K562 (cell line): ENCODE data around the gene DOK1. TPM values are rescaled to one million over a fixed set of nuclear protein-coding genes. Genes with fewer than 3 reads are reported as not detected.

Source experiments
- ATAC-seq: fragments of 200-7000 bp; cut with Tn5 transposase; 3 replicates; pipeline ENCODE4 v1.9.1; 2020; ENCODE audit warnings: moderate library complexity
- BruUV-seq: library from RNA; stranded (reverse); fragments of 400-500 nt; replicated peaks from 2 replicates; lab custom pipeline; 2021; lab: Mats Ljungman, UMichigan
- CTCF ChIA-PET: fragments of 300-600 bp; formaldehyde crosslinking; extraction: SDS; loops from one replicate; lab custom pipeline; 2021; ENCODE audit warnings: low intra/inter-chr PET ratio; lab: Yijun Ruan, JAX
- POLR2A ChIA-PET: fragments of 300-600, 350-650 bp; sonication (Branson Sonifier 250); formaldehyde crosslinking; extraction: SDS; loops from one replicate; lab custom pipeline; 2021; ENCODE audit warnings: antibody characterized with exemption, inconsistent platforms; lab: Yijun Ruan, JAX
- DNase-seq, 4 experiments: peaks; one replicate each; pipeline versions ENCODE4 v3.0.0 to v3.0.0-alpha.2; 2011 to 2018; ENCODE audit warnings: low spot score in 3 of 4, mixed read lengths in 3 of 4; ENCODE audit errors: extremely low read depth in 1 of 4
- FAIRE-seq: peaks from 2 replicates; lab custom pipeline; 2011; peaks lifted over from hg19 to GRCh38; lab: Jason Lieb, UNC
- H2AFZ ChIP-seq: 2 replicates; pipeline ENCODE4 v1.6.0; 2011; ENCODE audit warnings: low read depth, low read length, control low read depth, inconsistent platforms
- H3K27ac ChIP-seq: fragments of 200-600 bp; 3 replicates; pipeline ENCODE4 v1.8.0; 2011; ENCODE audit warnings: low read depth, mild to moderate bottlenecking, control low read depth, inconsistent platforms, low read length, moderate library complexity, mixed read lengths; ENCODE audit errors: extremely low read depth
- H3K27me3 ChIP-seq, 2 experiments: fragments of 300-600 bp in 1 of 2; 2 replicates in 1 of 2; 3 replicates in 1 of 2; pipeline versions ENCODE4 v1.6.0 to v1.8.0; 2011; ENCODE audit warnings: inconsistent platforms in 2 of 2, low read length in 2 of 2, mild to moderate bottlenecking in 1 of 2, mixed read lengths in 1 of 2, moderate library complexity in 1 of 2; ENCODE audit not compliant: control insufficient read depth in 2 of 2, insufficient read depth in 2 of 2
- H3K36me3 ChIP-seq: fragments of 300-600 bp; 3 replicates; pipeline ENCODE4 v1.8.0; 2011; ENCODE audit warnings: mild to moderate bottlenecking, low read length, inconsistent platforms; ENCODE audit not compliant: control insufficient read depth, insufficient read depth
- H3K4me1 ChIP-seq, 2 experiments: fragments of 200-600 bp in 1 of 2; replicated peaks in 1 of 2; 2 replicates in 1 of 2; 3 replicates in 1 of 2; pipeline versions ENCODE4 v1.5.1 to v1.8.0; 2011; ENCODE audit warnings: inconsistent platforms in 2 of 2, low read length in 2 of 2, mild to moderate bottlenecking in 1 of 2, mixed read lengths in 1 of 2, moderate library complexity in 1 of 2; ENCODE audit not compliant: control insufficient read depth in 2 of 2, insufficient read depth in 2 of 2
- H3K4me2 ChIP-seq: 2 replicates; pipeline ENCODE4 v1.6.1; 2011; ENCODE audit warnings: low read length, control low read depth, inconsistent platforms, mixed read lengths; ENCODE audit not compliant: insufficient read depth
- H3K4me3 ChIP-seq: fragments of 200-600 bp; sonication (generic), shearing (Covaris generic); 2 replicates; pipeline ENCODE4 v1.5.1; 2016; ENCODE audit warnings: control low read depth, inconsistent platforms
- H3K79me2 ChIP-seq: fragments of 200-600 bp; 3 replicates; pipeline ENCODE4 v1.8.0; 2011; ENCODE audit warnings: low read length, inconsistent platforms; ENCODE audit not compliant: control insufficient read depth, insufficient read depth
- H3K9ac ChIP-seq, 2 experiments: 2 replicates each; pipeline versions ENCODE4 v1.6.0 to v1.6.1; 2011; ENCODE audit warnings: low read depth in 2 of 2, low read length in 2 of 2, control low read depth in 1 of 2, inconsistent platforms in 1 of 2, mild to moderate bottlenecking in 1 of 2, mixed read lengths in 1 of 2; ENCODE audit not compliant: insufficient read depth in 1 of 2
- H3K9me1 ChIP-seq: one replicate; pipeline ENCODE4 v1.6.0; 2011; ENCODE audit warnings: inconsistent platforms, mild to moderate bottlenecking, low read length, moderate library complexity; ENCODE audit not compliant: control insufficient read depth, insufficient read depth
- H3K9me3 ChIP-seq: replicated peaks from 2 replicates; pipeline ENCODE4 v1.5.1; 2011; ENCODE audit warnings: low read depth, low read length, inconsistent platforms; ENCODE audit not compliant: control insufficient read depth, insufficient read depth
- H4K20me1 ChIP-seq: replicated peaks from 2 replicates; pipeline ENCODE4 v1.6.1; 2011; ENCODE audit warnings: low read length, inconsistent platforms, mixed read lengths; ENCODE audit not compliant: control insufficient read depth, insufficient read depth
- E2F4 ChIP-seq: sonication (generic); formaldehyde crosslinking; IDR thresholded peaks from 2 replicates; pipeline ENCODE4 v1.8.0; 2022; ENCODE audit warnings: mild to moderate bottlenecking, low read depth, missing genetic modification reagents
- HDAC2 ChIP-seq: fragments of 450-650 bp; IDR thresholded peaks from 2 replicates; pipeline ENCODE4 v1.6.1; 2016; ENCODE audit warnings: mild to moderate bottlenecking
- KLF16 ChIP-seq: IDR thresholded peaks from 2 replicates; pipeline ENCODE4 v1.6.1; 2016; ENCODE audit warnings: antibody characterized with exemption
- MAFK ChIP-seq: IDR thresholded peaks from 2 replicates; pipeline ENCODE4 v1.6.1; 2011; ENCODE audit warnings: low read length, improper control_type of control experiment
- NEUROD1 ChIP-seq: fragments of 150-350 bp; IDR thresholded peaks from 2 replicates; pipeline ENCODE4 v1.6.1; 2014; ENCODE audit warnings: borderline replicate concordance, low read length, low read depth; ENCODE audit not compliant: partially characterized antibody
- ZBTB8A ChIP-seq: fragments of 450-650 bp; IDR thresholded peaks from 2 replicates; pipeline ENCODE4 v1.6.1; 2018; ENCODE audit warnings: mild to moderate bottlenecking, moderate library complexity; ENCODE audit not compliant: partially characterized antibody
- WGBS: fragments of 100-300 bp; shearing (Covaris generic); methylation state at CpG from one replicate; pipeline ENCODE4 v1.1.6; 2016; ENCODE audit warnings: low coverage, mixed read lengths; ENCODE audit not compliant: insufficient coverage; ENCODE audit errors: missing lambda C conversion rate; 5-methylcytosine and 5-hydroxymethylcytosine counted together
- in situ Hi-C: fragments of 300-500 bp; cut with MboI; formaldehyde crosslinking; loops from 4 replicates; pipeline ENCODE4 v1.15.0; 2018; ENCODE audit warnings: inconsistent platforms, mixed read lengths
- intact Hi-C: fragments of 100-400 bp; cut with micrococcal nuclease; formaldehyde crosslinking; loops from 2 replicates; pipeline ENCODE4 v1.14.2; 2022
- polyA plus RNA-seq, 8 experiments: library from polyadenylated mRNA; depleted of rRNA in 4 of 8; stranded (reverse) in 5 of 8; unstranded in 3 of 8; fragments of >200 nt; fragmentation: Nextera tagmentation in 2 of 8; fragmentation: Illumina TruSeq in 1 of 8; extraction: Ambion mirVana in 2 of 8; extraction: Trizol in 1 of 8; gene quantifications; 2 replicates each; pipeline versions ENCODE4 v1.2.1 to v1.2.3, GENCODE V29; 2011 to 2014; ENCODE audit warnings: inconsistent platforms in 1 of 8, missing spikeins in 1 of 8
- total RNA-seq, 7 experiments: library from RNA; depleted of rRNA in 6 of 7; stranded (reverse); fragments of >200 nt in 6 of 7; fragmentation: Illumina TruSeq in 2 of 7; extraction: Trizol in 2 of 7; gene quantifications; 2 replicates each; pipeline versions ENCODE4 v1.2.1 to v1.2.3, GENCODE V29; 2011 to 2021; ENCODE audit warnings: low replicate concordance in 1 of 7
- TF ChIP-seq, protein P1 (sequence below), 2 experiments: fragments of 450-650 bp in 1 of 2; sonication (generic) in 1 of 2; formaldehyde crosslinking in 1 of 2; IDR thresholded peaks; 2 replicates each; pipeline versions ENCODE4 v1.7.1 to v1.9.0; 2016 to 2022; ENCODE audit warnings: inconsistent platforms in 1 of 2, mild to moderate bottlenecking in 1 of 2, missing genetic modification reagents in 1 of 2

The DOK1 gene
- total and polyA plus RNA-seq, 9 of the 15 experiments (the other 6 are each of a cell fraction or from before 2014, with no cell fraction given): 0.59 to 36.4 (median 16.1) TPM

- Histone ChIP-seq H3K27ac (peak overlapping the region; percentile 84), H4K20me1 (peaks cover 5% of the 10 kb centered on the region; the same call in 1 of the 2 replicates), H3K36me3 (peaks cover 65% of the 10 kb centered on the region), H3K4me3 (peak overlapping the region; percentile 96), H3K79me2 (peaks cover 52% of the 10 kb centered on the region), H2AFZ (peak overlapping the region; percentile 70), H3K4me2 (peak overlapping the region; percentile 97), H3K9ac (peak overlapping the region; percentile 95 to 97), H3K27me3 (no peaks in the 10 kb centered on the region), H3K9me1 (peaks cover 3% of the 10 kb centered on the region), H3K4me1 (peaks cover 28 to 37% of the 10 kb centered on the region in 2 experiments), H3K9me3 (no peaks in the 10 kb centered on the region)
- in situ Hi-C loops (no loop called here), intact Hi-C loops (loop anchor here (2.0 to 5.0 kb wide), 3 partner anchors 24 to 278 kb away; partner anchors contain the start of gene DOK1)
- TSS peak; percentile 62 for BruUV-seq
- WGBS: under 1% methylated on average over 35 of the region's 54 CpGs
- FAIRE-seq (peak; percentile 97), ATAC-seq (peak; percentile 80), DNase-seq (peak; percentile 85 to 96 (median 92))
- POLR2A ChIA-PET: interaction anchor here (0.6 to 3.9 kb wide), 21 partner anchors 9 to 627 kb away, joined by 3 to 25 read pairs (median 4); partner anchors contain the start of genes CCDC142, LOXL3, MRPL53 and TTC31
- CTCF ChIA-PET: interaction anchor here (1.5 to 2.0 kb wide), 2 partner anchors 48 to 57 kb away, joined by 4 to 12 read pairs; partner anchors contain the start of genes CCDC142 and TTC31
- TF ChIP-seq MAFK: no peak
- TF ChIP-seq, protein P1, sequence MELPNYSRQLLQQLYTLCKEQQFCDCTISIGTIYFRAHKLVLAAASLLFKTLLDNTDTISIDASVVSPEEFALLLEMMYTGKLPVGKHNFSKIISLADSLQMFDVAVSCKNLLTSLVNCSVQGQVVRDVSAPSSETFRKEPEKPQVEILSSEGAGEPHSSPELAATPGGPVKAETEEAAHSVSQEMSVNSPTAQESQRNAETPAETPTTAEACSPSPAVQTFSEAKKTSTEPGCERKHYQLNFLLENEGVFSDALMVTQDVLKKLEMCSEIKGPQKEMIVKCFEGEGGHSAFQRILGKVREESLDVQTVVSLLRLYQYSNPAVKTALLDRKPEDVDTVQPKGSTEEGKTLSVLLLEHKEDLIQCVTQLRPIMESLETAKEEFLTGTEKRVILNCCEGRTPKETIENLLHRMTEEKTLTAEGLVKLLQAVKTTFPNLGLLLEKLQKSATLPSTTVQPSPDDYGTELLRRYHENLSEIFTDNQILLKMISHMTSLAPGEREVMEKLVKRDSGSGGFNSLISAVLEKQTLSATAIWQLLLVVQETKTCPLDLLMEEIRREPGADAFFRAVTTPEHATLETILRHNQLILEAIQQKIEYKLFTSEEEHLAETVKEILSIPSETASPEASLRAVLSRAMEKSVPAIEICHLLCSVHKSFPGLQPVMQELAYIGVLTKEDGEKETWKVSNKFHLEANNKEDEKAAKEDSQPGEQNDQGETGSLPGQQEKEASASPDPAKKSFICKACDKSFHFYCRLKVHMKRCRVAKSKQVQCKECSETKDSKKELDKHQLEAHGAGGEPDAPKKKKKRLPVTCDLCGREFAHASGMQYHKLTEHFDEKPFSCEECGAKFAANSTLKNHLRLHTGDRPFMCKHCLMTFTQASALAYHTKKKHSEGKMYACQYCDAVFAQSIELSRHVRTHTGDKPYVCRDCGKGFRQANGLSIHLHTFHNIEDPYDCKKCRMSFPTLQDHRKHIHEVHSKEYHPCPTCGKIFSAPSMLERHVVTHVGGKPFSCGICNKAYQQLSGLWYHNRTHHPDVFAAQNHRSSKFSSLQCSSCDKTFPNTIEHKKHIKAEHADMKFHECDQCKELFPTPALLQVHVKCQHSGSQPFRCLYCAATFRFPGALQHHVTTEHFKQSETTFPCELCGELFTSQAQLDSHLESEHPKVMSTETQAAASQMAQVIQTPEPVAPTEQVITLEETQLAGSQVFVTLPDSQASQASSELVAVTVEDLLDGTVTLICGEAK (IDR thresholded peaks at IDR 0.05): peak; percentile 18; the same call in 1 of the 2 replicates
- TF ChIP-seq, protein P1 (CRISPR knock-in tag; IDR thresholded peaks at IDR 0.05): no peak
- TF ChIP-seq E2F4 (CRISPR knock-in tag): peak; percentile 65; the same call in 1 of the 2 replicates
- TF ChIP-seq KLF16: peak; percentile 72
- TF ChIP-seq NEUROD1: peak; percentile 47
- peak; percentile 80 for TF ChIP-seq HDAC2
- no peak for TF ChIP-seq ZBTB8A
Observed at GRCh38 chr2:74530239-74531187, 24.0 kb upstream of the DOK1 start.
